ENCODE data around the gene PPP1R3E. TPM values are rescaled to one million over a fixed set of nuclear protein-coding genes. Genes with fewer than 3 reads are reported as not detected.

Gene PPP1R3E
- total RNA-seq, 1 experiment from 2014 or later = 9.6 TPM

DNA sequence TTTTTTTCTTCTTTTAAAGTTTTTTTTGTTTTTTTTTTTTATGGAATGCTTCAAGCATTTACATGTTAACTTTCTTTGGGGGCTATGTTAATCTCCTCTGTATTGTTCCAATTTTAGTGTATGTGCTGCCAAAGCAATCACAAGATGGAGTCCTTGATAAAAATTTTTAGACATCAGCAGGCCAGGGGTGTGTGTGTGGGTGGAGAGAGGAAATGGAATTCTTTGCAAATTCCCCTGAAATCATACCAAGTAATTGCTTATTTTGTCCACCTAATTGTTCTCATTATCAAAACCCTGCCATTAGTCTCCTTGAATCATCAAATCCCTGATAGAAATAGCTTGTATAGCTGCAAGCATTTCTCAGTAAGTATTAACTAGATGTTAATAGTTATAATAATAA, 43.2 kb downstream of the PPP1R3E start:
- in situ Hi-C loops (cut with HindIII; ENCODE audit: low sequenced_read_pairs) = no loop called here
- no peak for DNase-seq (ENCODE audit: low spot score)

DNA sequence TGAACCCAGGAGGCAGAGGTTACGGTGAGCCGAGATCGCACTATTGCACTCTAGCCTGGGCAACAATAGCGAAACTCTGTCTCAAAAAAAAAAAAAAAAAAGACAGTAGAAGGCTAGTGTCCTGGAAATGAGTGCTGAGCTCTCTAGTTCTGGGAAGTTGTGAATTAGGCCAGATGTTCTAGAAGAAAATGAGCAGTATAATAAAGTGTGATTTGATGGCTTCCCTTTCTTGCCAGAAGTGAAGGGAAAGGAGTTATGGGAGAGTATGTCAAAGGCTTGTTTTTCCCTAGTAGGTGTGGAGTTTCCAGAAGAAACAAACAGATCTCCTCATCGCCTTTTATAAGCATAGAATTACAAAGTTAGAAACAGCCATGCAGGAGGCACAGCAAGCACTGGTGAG, 44.4 kb downstream of the PPP1R3E start:
- in situ Hi-C loops (cut with HindIII; ENCODE audit: low sequenced_read_pairs) = no loop called here
- no peak for DNase-seq (ENCODE audit: low spot score)

DNA sequence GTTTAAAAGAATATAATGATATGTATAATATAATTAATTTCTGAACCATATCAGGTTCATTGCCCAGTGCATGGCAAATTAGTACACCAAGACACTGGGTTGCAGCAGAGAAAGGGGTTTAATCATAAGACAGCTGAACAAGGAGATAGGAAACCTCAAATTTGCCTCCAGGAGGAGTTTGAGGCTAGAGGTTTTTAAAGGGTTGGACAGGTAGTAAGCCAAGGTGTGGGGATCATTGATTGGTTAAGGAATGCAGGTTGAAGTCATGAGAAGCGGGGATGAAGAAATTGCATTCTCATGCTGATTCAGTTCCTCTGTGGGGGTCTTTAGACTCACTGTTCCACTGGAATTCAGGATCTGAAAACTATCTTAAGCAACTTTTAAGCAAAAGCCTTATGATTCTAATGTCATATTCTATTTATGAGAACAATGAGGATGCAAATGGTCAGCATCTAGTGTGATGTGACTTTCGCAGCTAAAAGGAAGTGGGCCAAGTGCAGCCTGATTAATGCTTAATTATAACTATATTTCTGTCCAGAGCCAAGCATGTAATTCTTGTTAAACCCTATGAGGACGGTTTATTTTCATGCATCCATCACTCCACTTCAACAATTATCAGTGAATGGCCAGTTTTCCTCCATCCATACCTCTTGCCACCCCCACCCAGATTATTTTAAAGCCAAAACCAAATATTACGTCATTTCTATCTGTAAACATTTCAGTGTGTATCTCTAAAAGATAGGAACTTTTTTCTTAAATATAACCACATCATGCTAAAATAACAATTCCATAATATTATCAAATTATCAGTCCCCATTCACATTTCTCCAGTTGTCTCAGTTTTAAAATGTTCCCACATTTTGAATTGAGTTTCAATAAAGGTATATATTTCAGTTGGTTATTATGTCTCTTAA, 50.0 kb downstream of the PPP1R3E start:
- no peak for DNase-seq (ENCODE audit: low spot score)
- in situ Hi-C loops (cut with HindIII; ENCODE audit: low sequenced_read_pairs) = no loop called here

DNA sequence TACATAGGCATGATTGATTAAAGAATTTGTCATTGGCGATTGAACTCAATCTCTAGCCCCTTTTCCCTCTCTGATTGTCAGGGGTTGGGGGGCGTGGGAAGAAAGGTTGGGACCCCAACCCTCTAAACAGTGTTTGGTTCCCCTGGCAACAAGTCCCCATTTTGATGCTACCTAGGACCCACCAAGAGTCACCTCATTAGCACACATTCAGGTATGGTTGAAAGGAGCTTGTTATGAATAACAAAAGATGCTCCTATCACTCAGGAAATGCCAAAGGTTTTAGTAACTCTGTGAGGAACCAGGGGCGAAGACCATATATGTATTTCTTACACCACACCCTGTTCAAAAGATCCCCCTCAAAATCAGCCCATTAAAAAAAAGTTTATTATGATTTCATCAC, 50.7 kb downstream of the PPP1R3E start:
- in situ Hi-C loops (cut with HindIII; ENCODE audit: low sequenced_read_pairs) = no loop called here
- DNase-seq (ENCODE audit: low spot score) = no peak

DNA sequence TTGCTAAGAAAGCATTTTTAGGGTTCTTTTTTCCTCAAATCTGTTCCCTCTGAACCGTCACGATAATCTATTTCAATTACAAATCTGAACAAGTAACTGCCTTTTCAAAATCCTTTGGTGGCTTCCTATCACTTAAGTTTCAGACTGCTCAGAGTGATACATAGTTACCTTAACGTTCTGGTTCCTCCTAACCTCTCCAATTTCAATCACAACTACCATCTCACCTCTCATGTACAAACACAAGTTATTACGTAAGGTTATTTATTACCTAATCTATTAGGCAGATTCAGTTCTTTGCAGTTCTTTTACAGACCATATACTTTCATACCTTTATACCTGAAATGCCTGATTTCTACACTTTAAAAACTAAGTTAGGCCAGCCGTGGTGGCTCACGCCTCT, 52.8 kb downstream of the PPP1R3E start:
- no peak for DNase-seq (ENCODE audit: low spot score)
- in situ Hi-C loops (cut with HindIII; ENCODE audit: low sequenced_read_pairs) = no loop called here

DNA sequence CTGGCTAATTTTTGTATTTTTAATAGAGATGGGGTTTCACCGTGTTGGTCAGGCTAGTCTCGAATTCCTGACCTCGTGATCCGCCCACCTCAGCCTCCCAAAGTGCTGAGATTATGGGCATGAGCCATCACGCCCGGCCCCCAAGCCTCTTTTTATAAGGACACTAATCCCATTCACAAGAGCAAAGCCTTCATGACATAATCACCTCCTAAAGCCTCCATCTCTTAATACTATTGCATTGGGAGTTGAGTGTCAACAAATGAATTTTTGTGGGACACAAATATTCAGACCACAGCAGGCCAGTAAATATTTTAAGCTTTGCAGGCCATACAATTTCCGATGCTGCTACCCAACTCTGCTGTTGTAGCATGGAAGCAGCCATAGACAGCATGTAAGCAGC, 54.1 kb downstream of the PPP1R3E start:
- in situ Hi-C loops (cut with HindIII; ENCODE audit: low sequenced_read_pairs) = no loop called here
- no peak for DNase-seq (ENCODE audit: low spot score)

Other genes starting within 250 kb of the PPP1R3E start
- 8.7 and 10.9 TPM in 2 replicates for gene CDH24, start 245.3 kb downstream of the PPP1R3E start, total RNA-seq (2014; rRNA removed; shearing (Covaris generic))
- 80.3 and 95.3 TPM in 2 replicates for gene ACIN1, start 207.7 kb downstream of the PPP1R3E start, total RNA-seq (2014; rRNA removed; shearing (Covaris generic))
- 53.7 and 55.2 TPM in 2 replicates for gene C14orf119, start 207.4 kb downstream of the PPP1R3E start, total RNA-seq (2014; rRNA removed; shearing (Covaris generic))
- gene CIROP, start 197.9 kb downstream of the PPP1R3E start, total RNA-seq (2014; rRNA removed; shearing (Covaris generic)) = not detected in 2 replicates
- not detected in 2 replicates for gene CEBPE, start 183.6 kb downstream of the PPP1R3E start, total RNA-seq (2014; rRNA removed; shearing (Covaris generic))
- 14.5 and 15.9 TPM in 2 replicates for gene SLC7A8, start 119.2 kb downstream of the PPP1R3E start, total RNA-seq (2014; rRNA removed; shearing (Covaris generic))
- gene RNF212B, start 64.9 kb downstream of the PPP1R3E start, total RNA-seq (2014; rRNA removed; shearing (Covaris generic)) = not detected in 2 replicates
- 17.5 and 25.9 TPM in 2 replicates for gene HOMEZ, start 16.7 kb downstream of the PPP1R3E start, total RNA-seq (2014; rRNA removed; shearing (Covaris generic))
- gene BCL2L2, start 4.0 kb upstream of the PPP1R3E start, total RNA-seq (2014; rRNA removed; shearing (Covaris generic)) = 16.4 and 17.3 TPM in 2 replicates
- gene PABPN1, start 18.6 kb upstream of the PPP1R3E start, total RNA-seq (2014; rRNA removed; shearing (Covaris generic)) = 112 and 138 TPM in 2 replicates
- 21.3 and 25.9 TPM in 2 replicates for gene SLC22A17, start 50.0 kb upstream of the PPP1R3E start, total RNA-seq (2014; rRNA removed; shearing (Covaris generic))
- gene EFS, start 62.3 kb upstream of the PPP1R3E start, total RNA-seq (2014; rRNA removed; shearing (Covaris generic)) = not detected in 2 replicates
- not detected in 2 replicates for gene IL25, start 70.0 kb upstream of the PPP1R3E start, total RNA-seq (2014; rRNA removed; shearing (Covaris generic))
- gene CMTM5, start 74.2 kb upstream of the PPP1R3E start, total RNA-seq (2014; rRNA removed; shearing (Covaris generic)) = not detected in 2 replicates
- not detected in 2 replicates for gene MYH6, start 105.4 kb upstream of the PPP1R3E start, total RNA-seq (2014; rRNA removed; shearing (Covaris generic))
- not detected in 2 replicates for gene MYH7, start 132.8 kb upstream of the PPP1R3E start, total RNA-seq (2014; rRNA removed; shearing (Covaris generic))
- 47.6 and 52.1 TPM in 2 replicates for gene NGDN, start 166.8 kb upstream of the PPP1R3E start, total RNA-seq (2014; rRNA removed; shearing (Covaris generic))
- gene ZFHX2, start 248.9 kb upstream of the PPP1R3E start, total RNA-seq (2014; rRNA removed; shearing (Covaris generic)) = under 0.01 and 0.03 TPM in 2 replicates

Data from G401 (cell line).